Measurements from ENCODE around the gene MYBPC1. TPM values are rescaled to one million over a fixed set of nuclear protein-coding genes. Genes with fewer than 3 reads are reported as not detected.
"Not testable (repeated sequence)": the region's sequence is repeated elsewhere in the genome, so short reads cannot be mapped to it uniquely, and the experiment has no call there.

The MYBPC1 gene, protein sequence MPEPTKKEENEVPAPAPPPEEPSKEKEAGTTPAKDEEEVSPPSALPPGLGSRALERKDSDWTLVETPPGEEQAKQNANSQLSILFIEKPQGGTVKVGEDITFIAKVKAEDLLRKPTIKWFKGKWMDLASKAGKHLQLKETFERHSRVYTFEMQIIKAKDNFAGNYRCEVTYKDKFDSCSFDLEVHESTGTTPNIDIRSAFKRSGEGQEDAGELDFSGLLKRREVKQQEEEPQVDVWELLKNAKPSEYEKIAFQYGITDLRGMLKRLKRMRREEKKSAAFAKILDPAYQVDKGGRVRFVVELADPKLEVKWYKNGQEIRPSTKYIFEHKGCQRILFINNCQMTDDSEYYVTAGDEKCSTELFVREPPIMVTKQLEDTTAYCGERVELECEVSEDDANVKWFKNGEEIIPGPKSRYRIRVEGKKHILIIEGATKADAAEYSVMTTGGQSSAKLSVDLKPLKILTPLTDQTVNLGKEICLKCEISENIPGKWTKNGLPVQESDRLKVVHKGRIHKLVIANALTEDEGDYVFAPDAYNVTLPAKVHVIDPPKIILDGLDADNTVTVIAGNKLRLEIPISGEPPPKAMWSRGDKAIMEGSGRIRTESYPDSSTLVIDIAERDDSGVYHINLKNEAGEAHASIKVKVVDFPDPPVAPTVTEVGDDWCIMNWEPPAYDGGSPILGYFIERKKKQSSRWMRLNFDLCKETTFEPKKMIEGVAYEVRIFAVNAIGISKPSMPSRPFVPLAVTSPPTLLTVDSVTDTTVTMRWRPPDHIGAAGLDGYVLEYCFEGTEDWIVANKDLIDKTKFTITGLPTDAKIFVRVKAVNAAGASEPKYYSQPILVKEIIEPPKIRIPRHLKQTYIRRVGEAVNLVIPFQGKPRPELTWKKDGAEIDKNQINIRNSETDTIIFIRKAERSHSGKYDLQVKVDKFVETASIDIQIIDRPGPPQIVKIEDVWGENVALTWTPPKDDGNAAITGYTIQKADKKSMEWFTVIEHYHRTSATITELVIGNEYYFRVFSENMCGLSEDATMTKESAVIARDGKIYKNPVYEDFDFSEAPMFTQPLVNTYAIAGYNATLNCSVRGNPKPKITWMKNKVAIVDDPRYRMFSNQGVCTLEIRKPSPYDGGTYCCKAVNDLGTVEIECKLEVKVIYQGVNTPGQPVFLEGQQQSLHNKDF
- 8.3 TPM for total RNA-seq
- long read RNA-seq, partial matches to known transcripts: 8 of 8 reads
- long read RNA-seq, other reads (novel, unspliced or antisense): 0 of 8 reads

- intact Hi-C loops (cut with DNase I): no loop called here
- DNase-seq (no peak), ATAC-seq (ENCODE audit: poor library complexity) (no peak)
These were observed at the start of gene MYBPC1 for GRCh38 chr12:101594700-101595099. Gene MYBPC1 (plus strand): TSS chr12:101594971. CDS start chr12:101595071, 100 bp downstream.

GRCh38 chr12:101551362-101552114 lies 43.2 kb upstream of the MYBPC1 start:
- intact Hi-C loops (cut with DNase I): no loop called here
- DNase-seq (no peak), ATAC-seq (ENCODE audit: poor library complexity) (no peak)

DNA sequence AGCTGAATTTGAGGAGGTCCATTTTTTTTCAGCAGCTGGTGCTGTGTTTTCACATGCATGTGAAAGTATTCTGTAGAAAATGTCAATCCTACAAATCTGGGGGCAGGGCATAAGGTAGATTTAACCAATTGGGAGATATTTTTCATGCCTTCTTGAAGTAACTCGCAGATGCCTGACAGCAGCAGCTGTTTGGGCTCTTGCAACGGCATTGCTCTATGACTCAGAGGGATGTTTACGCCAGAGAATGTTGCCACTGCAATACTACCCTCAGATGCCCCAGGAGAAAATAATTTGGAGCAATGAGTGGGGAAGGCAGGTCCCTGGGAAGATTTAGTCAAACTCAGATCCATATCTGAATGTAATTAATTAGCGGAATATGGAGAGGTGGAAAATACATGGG lies 42.5 kb upstream of the MYBPC1 start:
- DNase-seq (peak; percentile 57), ATAC-seq (ENCODE audit: poor library complexity) (peak; percentile 80)
- intact Hi-C loops (cut with DNase I): no loop called here

DNA sequence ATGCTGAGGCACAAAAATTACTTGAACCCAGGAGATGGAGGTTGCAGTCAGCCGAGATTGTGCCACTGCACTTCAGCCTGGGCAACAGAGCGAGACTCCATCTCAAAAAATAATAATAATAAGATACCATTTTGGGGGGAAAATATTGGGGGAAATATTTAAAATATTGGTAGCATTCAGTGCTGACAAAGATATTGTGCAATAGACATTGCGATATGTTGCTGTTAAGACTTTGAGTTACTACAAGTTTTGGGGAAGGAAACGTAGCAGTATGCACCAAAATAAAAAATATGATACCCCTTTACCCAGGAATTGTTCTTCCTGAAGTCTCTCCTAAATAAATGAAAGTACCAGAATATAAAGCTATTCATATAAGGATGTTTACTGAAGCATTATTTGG lies 37.7 kb upstream of the MYBPC1 start:
- DNase-seq: no peak
- ATAC-seq (ENCODE audit: poor library complexity): no peak
- intact Hi-C loops (cut with DNase I): no loop called here

DNA sequence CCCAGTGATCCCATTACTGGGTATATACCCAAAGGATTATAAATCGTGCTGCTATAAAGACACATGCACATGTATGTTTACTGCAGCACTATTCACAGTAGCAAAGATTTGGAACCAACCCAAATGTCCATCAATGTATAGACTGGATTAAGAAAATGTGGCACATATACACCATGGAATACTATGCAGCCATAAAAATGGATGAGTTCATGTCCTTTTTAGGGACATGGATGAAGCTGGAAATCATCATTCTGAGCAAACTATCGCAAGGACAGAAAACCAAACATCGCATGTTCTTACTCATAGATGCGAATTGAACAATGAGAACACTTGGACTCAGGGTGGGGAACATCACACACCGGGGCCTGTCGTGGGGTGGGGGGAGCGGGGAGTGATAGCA lies 36.0 kb upstream of the MYBPC1 start:
- ATAC-seq (ENCODE audit: poor library complexity); intact Hi-C loops (cut with DNase I); DNase-seq: not testable (repeated sequence)

GRCh38 chr12:101563212-101563611 lies 31.6 kb upstream of the MYBPC1 start:
- DNase-seq: no peak
- ATAC-seq (ENCODE audit: poor library complexity): no peak
- intact Hi-C loops (cut with DNase I): no loop called here

- intact Hi-C loops (cut with DNase I): no loop called here
- ATAC-seq (ENCODE audit: poor library complexity) (no peak), DNase-seq (no peak)
These were observed 29.9 kb upstream of the MYBPC1 start for GRCh38 chr12:101564912-101565311.

- no peak for ATAC-seq (ENCODE audit: poor library complexity)
- no peak for DNase-seq
- intact Hi-C loops (cut with DNase I): no loop called here
These were observed 28.5 kb upstream of the MYBPC1 start for GRCh38 chr12:101566318-101566717.

DNA sequence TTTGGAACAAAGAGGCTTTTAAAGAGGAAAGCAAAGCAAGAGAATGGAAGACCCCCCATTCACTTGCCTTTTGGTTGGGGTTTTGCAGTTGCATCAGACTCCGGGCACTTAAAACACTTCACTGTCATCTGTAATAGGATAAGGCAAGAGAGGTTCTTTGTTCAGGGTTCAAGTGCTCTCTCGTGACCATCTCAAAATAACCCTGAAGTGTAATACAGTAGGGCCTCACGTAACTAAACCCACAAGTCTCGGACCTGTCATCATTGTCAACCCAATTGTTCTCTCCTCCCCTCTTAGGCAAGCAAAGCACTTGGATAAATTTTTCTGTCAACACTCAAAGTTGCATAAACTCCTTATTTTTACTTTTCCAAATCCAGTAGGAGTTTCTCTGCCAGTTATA lies 26.9 kb upstream of the MYBPC1 start:
- intact Hi-C loops (cut with DNase I): no loop called here
- DNase-seq (no peak), ATAC-seq (ENCODE audit: poor library complexity) (peak; percentile 67)

DNA sequence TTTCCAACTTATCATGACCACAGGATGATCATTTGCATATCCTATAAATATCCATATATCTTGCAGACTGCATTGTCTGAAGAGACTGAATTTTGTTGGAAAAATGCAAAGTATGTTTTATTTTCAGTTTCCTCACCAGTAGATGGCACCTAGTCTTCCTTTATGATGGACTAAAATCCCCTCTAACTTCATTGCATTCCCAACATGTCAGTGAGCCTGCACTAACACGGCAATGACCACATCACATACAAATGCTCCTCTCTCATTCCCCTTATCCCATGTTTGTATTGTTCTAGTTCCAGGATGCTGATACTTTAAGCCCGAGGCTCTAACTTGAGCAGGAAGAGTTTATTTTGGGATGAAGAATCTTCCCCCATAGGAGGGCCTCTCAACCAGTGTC lies 24.7 kb upstream of the MYBPC1 start:
- ATAC-seq (ENCODE audit: poor library complexity) (peak; percentile 46), DNase-seq (no peak)
- intact Hi-C loops (cut with DNase I): no loop called here

- DNase-seq (no peak), ATAC-seq (ENCODE audit: poor library complexity) (no peak)
- intact Hi-C loops (cut with DNase I): no loop called here
These were observed 23.7 kb upstream of the MYBPC1 start for GRCh38 chr12:101571105-101571504.

DNA sequence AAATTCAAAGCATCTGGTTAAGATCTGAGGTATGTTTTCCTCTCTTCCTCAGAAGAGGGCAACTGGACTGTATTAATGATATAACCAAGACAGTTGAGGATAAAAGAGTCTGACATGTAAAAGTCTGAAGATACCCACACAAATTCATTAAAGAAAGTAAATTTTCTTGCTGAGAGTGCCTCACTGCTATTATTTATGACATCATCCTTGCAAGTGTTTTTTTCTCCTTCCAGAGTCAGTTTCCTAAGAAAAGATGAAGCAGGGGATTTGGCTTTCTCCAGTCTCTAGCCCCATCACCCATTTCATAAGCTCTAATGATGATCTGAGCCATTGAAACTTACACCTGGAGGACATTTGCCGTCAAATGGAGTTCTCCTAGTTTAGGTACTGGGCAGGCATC lies 21.0 kb upstream of the MYBPC1 start:
- ATAC-seq (ENCODE audit: poor library complexity) (no peak), DNase-seq (no peak)
- intact Hi-C loops (cut with DNase I): no loop called here

DNA sequence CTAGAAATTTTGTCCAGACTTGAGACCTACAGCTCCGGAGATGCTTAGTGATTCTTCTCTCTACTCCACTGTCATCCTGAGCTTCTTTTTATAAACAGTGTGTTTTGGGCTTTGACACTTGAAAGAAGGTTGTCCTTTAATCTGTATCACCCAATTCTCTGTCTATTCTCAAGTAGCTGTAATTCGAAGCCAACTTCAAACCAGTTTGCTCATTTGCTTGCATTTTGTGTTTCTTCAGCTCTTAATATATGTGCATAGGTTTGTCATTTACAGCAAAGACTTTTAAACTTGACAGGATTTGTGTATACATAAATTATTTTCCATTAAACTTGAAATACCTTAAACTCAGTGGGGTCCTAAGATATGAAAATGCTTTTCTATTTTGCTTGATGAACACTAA lies 16.4 kb upstream of the MYBPC1 start:
- no peak for ATAC-seq (ENCODE audit: poor library complexity)
- intact Hi-C loops (cut with DNase I): no loop called here
- no peak for DNase-seq

DNA sequence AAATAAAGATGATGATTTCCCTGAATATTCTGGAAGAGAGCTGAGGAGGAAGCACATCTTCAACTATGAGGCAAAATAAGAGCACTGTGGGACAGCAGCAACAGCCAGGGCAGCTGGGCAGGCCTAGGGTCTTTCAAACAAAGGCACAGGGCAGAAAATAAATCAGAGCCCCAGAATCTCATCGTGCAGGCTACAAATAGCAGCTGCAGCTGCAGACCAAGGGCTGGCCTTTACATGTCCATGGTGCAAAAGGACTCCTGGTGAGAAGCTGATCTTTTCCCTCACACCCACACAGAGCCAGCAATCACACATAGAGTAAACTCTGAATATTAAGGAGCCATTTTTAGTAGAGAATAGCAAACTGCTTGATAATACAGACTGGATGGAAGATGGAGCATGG lies 13.6 kb upstream of the MYBPC1 start:
- ATAC-seq (ENCODE audit: poor library complexity) (no peak), DNase-seq (no peak)
- intact Hi-C loops (cut with DNase I): no loop called here

DNA sequence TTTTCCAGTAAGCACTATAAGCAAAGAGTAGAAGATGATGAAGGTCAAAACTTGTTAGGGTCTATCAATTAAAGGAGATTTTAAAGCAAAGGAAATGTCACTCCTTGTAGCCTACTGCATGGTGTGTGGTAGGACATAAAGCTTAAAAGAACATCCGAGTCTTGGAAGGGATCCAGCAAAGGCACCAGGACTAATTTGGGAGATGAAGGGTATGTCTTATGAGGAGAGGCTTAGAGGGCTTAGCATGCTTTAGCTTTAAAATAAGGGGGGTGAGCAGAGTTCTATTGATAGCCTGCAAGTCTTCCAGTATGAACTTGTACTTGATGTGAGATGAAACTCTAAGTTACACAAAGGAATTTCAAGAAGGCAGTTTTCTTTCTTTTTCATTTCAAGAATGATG lies 11.8 kb upstream of the MYBPC1 start:
- no peak for DNase-seq
- no peak for ATAC-seq (ENCODE audit: poor library complexity)
- intact Hi-C loops (cut with DNase I): no loop called here

DNA sequence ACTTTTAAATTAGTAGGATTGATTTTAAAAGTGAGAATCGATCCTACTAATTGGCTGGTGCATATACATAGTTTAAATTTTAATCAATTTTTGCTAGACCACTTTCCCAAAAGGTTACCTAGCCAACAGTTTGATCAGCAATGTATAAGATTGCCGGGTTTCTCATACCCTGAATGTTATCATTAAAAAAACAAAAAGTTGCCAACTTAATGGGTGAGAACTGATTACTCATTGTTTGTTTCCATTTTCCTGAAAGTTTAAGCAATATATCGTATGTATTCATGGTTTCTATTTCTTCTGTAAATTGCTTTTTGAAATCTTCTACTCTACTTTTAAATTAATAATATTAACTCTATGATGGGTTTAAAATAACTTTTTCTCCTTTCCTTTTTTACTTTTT lies 4.4 kb upstream of the MYBPC1 start:
- ATAC-seq (ENCODE audit: poor library complexity) (no peak), DNase-seq (no peak)
- intact Hi-C loops (cut with DNase I): no loop called here

- no peak for ATAC-seq (ENCODE audit: poor library complexity)
- no peak for DNase-seq
- intact Hi-C loops (cut with DNase I): no loop called here
These were observed 3.0 kb upstream of the MYBPC1 start for GRCh38 chr12:101591781-101592180.

DNA sequence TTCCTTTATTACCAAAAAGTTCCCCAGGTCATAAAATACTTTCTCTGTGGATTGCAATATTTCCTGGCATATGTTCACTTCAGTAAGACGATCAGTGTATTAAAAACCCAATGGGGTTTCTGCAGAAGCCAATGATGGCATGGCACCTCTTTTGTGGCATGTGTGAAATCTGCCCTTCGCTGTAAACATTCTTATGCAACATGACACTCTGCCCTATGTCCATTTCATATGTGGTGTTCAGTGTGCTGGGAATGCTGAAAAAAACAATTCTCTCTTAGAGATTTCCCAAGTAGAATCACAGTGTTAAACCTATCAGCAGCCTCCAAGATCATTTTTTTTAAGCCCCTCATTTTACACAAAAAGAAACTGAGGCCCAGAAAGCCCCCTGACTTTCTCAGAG lies 2.3 kb upstream of the MYBPC1 start:
- DNase-seq (no peak), ATAC-seq (ENCODE audit: poor library complexity) (no peak)
- intact Hi-C loops (cut with DNase I): no loop called here

DNA sequence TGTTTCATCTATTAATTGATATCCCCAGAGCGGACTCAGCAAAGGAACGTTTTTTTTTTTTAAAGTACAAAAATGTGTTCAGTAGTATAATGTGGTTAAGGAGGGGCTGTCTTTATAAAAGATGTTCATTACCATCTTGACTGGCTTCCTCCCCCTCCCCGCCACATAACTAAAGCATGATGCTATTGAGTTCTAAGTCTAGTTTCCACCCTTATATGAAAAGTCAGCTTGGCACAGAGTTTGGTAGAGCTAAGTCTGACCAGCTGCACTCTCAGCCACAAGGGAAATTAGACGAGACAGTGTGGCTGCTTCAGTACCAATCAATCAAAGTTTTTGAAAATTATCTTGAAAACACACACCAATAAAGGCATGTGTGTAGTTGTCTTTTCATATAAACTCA lies 1.9 kb upstream of the MYBPC1 start:
- ATAC-seq (ENCODE audit: poor library complexity): no peak
- DNase-seq: no peak
- intact Hi-C loops (cut with DNase I): no loop called here

Data from Right ventricle myocardium superior (tissue), 1 donor.